Measurements from ENCODE around the gene KRTAP4-12.
"Not testable (repeated sequence)": the region's sequence is repeated elsewhere in the genome, so short reads cannot be mapped to it uniquely, and the experiment has no call there.

KRTAP4-12 gene

DNA sequence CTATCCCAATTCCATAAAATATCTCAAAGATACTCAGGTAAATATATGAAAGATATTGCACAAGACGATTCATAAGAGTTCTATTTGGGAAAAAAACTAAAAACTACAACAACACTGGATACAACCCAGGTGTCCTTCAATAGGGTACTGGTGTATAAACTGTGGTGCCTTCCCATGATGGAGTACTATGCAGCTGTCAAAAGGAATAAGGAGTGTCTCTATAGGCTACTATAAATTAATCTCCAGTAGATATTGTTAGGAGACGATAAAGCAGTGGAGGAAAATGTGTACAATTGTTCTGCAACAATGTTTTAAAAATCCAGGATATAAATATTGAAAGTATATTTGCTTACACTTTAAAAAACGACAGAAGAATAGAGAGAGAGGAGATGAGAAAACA lies 2.4 kb upstream of the KRTAP4-12 start:
- no peak for DNase-seq (ENCODE audit: low read depth in 3 of 3, low spot score in 1 of 3)

DNA sequence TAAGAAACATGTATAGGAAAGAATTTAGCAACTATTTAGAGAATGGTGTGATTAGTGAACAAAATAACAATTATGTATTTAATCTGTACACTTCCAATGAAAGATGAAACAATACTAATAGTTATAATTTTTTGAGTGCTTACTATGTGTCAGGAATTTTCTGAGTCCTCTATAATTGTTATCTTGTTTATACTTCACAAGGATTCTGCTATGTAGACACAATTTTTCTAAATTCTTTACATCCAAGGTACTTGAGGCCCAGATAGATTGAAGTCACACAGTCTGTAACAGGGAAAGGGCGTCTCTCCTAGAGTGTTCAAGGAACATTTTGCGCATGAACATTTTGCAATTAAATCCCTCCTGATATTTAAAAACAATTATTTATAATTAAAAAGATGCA lies 1.1 kb upstream of the KRTAP4-12 start:
- DNase-seq (ENCODE audit: low read depth in 3 of 3, low spot score in 1 of 3): no peak

DNA sequence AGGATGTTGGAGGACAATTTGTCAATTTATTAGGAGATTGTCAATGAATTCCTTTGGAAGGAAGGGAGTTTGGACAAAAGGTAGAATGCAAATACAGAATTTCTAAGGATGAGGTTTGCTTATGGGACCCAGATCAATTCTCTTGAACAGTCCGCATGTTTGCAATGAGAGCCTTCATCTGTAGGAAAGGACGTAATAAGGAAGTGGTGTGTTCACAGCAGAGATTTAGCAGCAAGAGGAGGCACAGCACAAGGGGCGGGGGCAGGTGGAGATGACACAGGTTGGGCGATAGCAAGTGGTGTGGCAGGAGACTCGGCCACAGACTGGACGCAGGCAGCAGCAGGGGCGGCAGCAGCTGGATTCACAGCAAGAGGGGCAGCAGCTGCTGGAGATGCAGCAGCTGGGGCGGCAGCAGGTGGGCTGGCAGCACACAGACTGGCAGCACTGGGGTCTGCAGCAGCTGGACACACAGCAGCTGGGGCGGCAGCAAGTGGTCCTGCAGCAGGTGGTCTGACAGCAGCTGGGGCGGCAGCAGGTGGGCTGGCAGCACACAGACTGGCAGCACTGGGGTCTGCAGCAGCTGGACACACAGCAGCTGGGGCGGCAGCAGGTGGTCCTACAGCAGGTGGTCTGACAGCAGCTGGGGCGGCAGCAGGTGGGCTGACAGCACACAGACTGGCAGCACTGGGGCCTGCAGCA lies 541 bp downstream of the KRTAP4-12 start:
- not testable (repeated sequence) for DNase-seq (ENCODE audit: low read depth in 3 of 3, low spot score in 1 of 3)

GRCh38 chr17:41121742-41122141 lies 2.2 kb downstream of the KRTAP4-12 start:
- no peak for DNase-seq (ENCODE audit: low read depth in 3 of 3, low spot score in 1 of 3)

DNA sequence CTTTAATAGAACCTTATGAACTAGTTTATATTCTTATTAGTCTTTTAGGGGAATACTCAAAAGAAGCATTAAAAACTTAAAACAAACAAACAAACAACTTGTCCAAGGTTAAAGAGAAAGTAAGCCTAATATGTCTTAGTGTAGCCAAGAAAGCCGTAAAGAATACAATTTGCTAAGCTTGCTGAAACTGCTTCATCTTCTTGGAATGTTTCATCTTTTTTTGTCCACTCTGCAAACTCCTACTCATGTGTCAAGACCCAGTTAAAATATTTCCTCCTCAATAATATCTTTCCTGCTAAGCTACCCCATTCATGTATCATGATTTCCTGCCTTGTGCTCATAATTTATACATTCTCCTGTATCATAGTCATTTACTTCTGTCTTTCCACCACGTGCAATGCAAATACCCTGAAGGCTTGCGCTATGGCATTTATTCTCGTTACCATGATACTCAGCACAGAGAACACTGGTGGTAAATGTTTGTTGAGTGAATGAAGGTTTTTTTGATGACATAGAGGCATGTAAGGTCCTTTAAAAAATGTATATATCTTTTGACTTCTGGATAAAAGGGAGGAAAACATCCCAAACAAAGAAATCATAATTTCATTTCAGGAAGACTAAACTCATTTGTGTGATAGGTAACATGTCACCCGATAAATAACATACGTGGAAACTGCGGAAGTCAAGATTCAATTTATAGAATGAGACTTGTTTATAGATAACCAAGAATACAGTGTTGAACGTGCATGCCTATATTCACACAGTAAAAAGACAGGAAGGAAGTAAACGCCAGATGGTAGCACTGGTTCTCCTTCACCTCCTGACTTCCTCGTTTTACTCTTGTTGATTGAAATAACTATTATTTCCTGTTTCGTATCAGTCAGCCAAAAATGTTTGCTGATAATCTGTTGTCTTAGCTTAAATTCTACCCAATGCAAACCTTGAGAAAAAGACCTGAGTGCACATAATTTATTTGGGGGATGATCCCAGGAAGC lies 4.0 kb downstream of the KRTAP4-12 start:
- not testable (repeated sequence) for DNase-seq (ENCODE audit: low read depth in 3 of 3, low spot score in 1 of 3)

DNA sequence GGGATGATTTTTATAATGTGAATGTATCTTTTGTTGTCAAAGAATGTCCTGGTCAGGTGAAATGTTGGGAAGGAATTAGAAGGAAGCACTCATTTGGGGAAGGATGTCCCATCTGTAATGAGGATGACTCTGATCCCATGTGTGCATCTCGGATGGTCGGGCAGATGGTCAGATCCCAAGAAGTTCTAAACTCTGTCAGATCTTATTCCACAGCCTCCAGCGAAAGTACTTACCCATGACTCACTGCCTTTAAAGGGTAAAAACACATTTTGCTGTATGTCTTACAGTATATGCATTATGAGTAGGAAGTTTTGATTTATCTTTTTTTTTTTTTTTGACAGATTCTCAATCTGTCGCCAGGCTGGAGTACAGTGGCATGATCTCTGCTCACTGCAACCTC lies 5.3 kb downstream of the KRTAP4-12 start:
- DNase-seq (ENCODE audit: low read depth in 3 of 3, low spot score in 1 of 3): no peak

- not testable (repeated sequence) for DNase-seq (ENCODE audit: low read depth in 3 of 3, low spot score in 1 of 3)
These were observed 6.1 kb downstream of the KRTAP4-12 start, which contains the start of gene KRTAP4-11 for GRCh38 chr17:41117846-41118386. TSS of gene KRTAP4-11 (minus strand) at chr17:41118373. CDS start at chr17:41118315, 58 bp downstream.

- no peak for DNase-seq (ENCODE audit: low read depth in 3 of 3, low spot score in 1 of 3)
These were observed 7.7 kb downstream of the KRTAP4-12 start for GRCh38 chr17:41116297-41116696.

- DNase-seq (ENCODE audit: low read depth in 3 of 3, low spot score in 1 of 3): no peak
These were observed 12.7 kb downstream of the KRTAP4-12 start for GRCh38 chr17:41111151-41111885.

DNA sequence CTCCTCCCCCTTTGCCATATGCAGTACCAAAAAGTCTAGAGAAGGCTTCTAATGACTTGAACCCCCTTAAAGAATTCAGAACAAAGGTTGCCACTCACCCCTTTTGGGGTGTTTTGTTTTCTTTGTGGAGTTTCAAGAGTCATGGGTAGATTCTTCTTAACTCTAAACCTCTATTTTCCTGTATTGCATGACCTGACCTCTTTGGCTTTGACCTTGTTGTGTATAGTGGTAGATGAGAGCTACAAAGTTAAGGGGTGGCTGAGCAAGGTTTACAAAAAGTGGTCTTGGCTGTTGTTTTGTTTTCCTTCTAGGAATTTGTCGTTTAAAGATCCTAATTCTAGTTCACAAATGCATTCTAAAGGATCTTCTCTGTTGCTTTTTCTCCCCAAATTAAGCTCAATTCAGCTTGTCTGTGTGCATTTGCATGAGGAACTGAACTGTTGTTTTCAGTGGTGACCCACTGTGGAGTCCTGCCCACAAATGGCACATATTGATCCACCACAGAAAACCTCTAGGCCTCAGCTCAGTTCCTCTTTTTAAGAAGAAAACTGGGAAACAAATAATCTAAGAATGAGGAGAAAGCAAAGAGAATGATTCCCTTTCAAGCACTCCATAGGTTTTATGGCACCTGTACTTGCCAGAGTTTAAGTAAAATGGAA lies 15.1 kb downstream of the KRTAP4-12 start:
- not testable (repeated sequence) for DNase-seq (ENCODE audit: low read depth in 3 of 3, low spot score in 1 of 3)

DNA sequence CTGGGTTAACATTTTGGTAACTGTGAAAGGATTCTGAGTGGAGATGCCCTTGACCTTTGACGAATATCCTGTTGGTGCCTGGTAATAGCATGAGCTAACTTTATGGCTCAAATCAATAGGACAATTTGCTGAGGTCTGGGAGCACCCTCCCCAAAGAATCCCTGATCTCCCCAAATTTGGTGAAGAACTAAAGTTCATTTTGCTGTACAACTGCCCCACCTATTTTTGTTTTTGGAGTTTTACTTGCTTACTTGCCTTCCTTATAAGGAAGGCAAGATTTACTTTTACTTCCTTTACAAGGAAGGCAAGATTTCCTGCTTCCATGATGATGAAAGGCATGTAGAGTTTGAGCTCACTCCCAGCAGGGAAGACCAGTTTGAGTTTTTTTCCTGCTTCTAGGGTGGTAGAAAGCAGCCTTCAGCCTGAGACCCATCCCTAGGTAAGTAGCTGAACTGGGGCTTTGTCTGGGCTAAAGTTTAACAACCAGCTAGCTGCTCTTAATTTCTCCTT lies 16.0 kb downstream of the KRTAP4-12 start:
- no peak for DNase-seq (ENCODE audit: low read depth in 3 of 3, low spot score in 1 of 3)

GRCh38 chr17:41105347-41105746 lies 18.6 kb downstream of the KRTAP4-12 start, which contains the start of gene KRTAP4-9:
TSS of gene KRTAP4-9 (plus strand) at chr17:41105389. CDS start at chr17:41105389, 0 bp downstream.
- DNase-seq (ENCODE audit: low read depth in 3 of 3, low spot score in 1 of 3): not testable (repeated sequence)

GRCh38 chr17:41104386-41105038 lies 19.5 kb downstream of the KRTAP4-12 start:
- DNase-seq (ENCODE audit: low read depth in 3 of 3, low spot score in 1 of 3): not testable (repeated sequence)

DNA sequence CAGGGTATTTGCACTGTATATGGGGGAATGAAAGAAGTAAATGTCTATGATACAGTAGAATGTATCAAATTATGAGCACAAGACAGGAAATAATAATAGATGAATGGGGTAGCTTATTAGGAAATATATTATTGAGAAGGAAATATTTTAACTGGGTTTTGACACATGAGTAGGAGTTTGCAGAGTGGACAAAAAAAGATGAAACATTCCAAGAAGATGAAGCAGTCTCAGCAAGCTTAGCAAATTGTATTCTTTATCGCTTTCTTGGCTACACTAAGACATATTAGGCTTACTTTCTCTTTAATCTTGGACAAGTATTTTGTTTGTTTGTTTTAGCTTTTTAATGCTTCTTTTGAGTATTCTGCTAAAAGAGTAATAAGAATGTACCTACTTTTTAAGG lies 20.1 kb downstream of the KRTAP4-12 start:
- no peak for DNase-seq (ENCODE audit: low read depth in 3 of 3, low spot score in 1 of 3)

GRCh38 chr17:41101586-41102259 lies 22.3 kb downstream of the KRTAP4-12 start, which contains the start of gene KRTAP4-16:
TSS of gene KRTAP4-16 (minus strand) at chr17:41102209. CDS start at chr17:41102209, 0 bp downstream.
- DNase-seq (ENCODE audit: low read depth in 3 of 3, low spot score in 1 of 3): no peak

DNA sequence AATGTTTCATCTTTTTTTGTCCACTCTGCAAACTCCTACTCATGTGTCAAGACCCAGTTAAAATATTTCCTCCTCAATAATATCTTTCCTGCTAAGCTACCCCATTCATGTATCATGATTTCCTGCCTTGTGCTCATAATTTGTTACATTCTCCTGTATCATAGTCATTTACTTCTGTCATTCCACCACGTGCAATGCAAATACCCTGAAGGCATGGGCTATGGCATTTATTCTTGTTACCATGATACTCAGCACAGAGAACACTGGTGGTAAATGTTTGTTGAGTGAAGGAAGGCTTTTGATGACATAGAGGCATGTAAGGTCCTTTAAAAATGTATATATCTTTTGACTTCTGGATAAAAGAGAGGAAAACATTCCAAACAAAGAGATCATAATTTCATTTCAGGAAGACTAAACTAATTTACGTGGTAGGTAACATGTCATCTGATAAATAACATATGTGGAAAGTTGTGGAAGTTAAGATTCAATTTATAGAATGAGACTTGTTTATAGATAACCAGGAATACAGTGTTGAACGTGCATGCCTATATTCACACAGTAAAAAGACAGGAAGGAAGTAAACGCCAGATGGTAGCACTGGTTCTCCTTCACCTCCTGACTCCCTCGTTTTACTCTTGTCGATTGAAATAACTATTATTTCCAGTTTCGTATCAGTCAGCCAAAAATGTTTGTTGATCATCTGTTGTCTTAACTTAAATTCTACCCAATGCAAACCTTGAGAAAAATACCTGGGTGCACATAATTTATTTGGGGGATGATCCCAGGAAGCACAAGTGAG lies 24.1 kb downstream of the KRTAP4-12 start:
- not testable (repeated sequence) for DNase-seq (ENCODE audit: low read depth in 3 of 3, low spot score in 1 of 3)

DNA sequence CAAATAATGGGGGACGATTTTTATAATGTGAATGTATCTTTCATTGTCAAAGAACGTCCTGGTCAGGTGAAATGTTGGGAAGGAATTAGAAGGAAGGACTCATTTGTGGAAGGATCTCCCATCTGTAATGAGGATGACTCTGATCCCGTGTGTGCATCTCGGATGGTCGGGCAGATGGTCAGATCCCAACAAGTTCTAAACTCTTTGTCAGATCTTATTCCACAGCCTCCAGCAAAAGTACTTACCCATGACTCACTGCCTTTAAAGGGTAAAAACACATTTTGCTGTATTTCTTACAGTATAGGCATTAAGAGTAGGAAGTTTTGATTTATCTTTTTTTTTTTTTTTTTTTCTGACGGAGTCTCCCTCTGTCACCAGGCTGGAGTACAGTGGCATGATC lies 25.5 kb downstream of the KRTAP4-12 start:
- DNase-seq (ENCODE audit: low read depth in 3 of 3, low spot score in 1 of 3): no peak

DNA sequence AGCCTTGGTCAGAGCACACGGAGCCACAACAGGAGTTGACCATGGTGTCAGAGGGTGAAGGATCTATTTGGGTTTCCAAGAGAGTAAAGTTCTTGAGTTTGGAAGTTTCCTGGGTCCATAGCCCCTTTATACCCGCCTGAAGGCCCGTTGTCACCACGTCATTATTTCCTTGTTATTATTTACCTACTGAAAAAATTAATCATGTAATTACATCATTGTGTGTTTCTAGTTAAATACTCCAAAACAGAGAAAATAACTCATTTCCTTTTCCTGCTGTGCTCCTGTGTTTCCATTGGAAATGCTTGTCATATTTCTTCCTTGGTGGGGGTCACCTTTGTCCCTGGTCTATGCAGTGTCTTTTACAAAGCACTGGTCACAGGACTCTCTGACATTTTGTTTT lies 25.9 kb downstream of the KRTAP4-12 start, which contains the start of gene KRTAP4-8:
KRTAP4-8 (minus strand) TSS at position 101 of the 400 bp plus-strand sequence; CDS start at position 43, 58 bp downstream.
- no peak for DNase-seq (ENCODE audit: low read depth in 3 of 3, low spot score in 1 of 3)
